OCI-LY3 (cell line): Measurements from ENCODE around the gene UBE2N.

ENCODE experiments used
- EZH2phosphoT487 ChIP-seq: fragments of 200-600 bp; shearing (Covaris generic); IDR thresholded peaks from 2 replicates; pipeline ENCODE4 v1.6.1; 2018; ENCODE audit warnings: antibody characterized with exemption, mixed run types, low read depth
- TF ChIP-seq, protein P1 (sequence below): fragments of 200-600, 300-600 bp; sonication (generic); IDR thresholded peaks from 2 replicates; pipeline ENCODE4 v1.5.1; 2014; ENCODE audit warnings: antibody characterized with exemption, low read length, low read depth

DNA sequence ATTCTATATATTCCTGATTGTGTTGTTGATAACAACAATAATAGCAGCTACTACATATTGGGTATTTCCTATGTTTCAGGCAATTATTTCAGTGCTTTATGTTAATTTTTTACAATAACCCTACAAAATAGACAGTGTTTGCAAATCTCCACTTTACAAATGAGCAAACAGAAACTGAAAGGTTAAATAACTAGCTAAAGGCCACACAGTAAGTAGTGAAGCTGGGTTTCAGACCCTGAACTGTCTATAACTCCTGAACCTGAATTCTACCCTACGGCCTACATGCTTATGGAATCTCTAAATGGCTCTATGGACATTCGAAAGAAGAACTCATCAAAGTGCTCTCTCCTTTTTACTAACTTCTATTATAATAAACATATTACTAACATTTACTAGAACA lies 83.7 kb downstream of the UBE2N start:
- TF ChIP-seq, protein P1, sequence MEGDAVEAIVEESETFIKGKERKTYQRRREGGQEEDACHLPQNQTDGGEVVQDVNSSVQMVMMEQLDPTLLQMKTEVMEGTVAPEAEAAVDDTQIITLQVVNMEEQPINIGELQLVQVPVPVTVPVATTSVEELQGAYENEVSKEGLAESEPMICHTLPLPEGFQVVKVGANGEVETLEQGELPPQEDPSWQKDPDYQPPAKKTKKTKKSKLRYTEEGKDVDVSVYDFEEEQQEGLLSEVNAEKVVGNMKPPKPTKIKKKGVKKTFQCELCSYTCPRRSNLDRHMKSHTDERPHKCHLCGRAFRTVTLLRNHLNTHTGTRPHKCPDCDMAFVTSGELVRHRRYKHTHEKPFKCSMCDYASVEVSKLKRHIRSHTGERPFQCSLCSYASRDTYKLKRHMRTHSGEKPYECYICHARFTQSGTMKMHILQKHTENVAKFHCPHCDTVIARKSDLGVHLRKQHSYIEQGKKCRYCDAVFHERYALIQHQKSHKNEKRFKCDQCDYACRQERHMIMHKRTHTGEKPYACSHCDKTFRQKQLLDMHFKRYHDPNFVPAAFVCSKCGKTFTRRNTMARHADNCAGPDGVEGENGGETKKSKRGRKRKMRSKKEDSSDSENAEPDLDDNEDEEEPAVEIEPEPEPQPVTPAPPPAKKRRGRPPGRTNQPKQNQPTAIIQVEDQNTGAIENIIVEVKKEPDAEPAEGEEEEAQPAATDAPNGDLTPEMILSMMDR = no peak
- TF ChIP-seq EZH2phosphoT487 = no peak
